CD4-positive, alpha-beta T cell (primary cell): ENCODE results near the gene RPUSD3. TPM values are rescaled to one million over a fixed set of nuclear protein-coding genes. Genes with fewer than 3 reads are reported as not detected.
"Not testable (repeated sequence)": the region's sequence is repeated elsewhere in the genome, so short reads cannot be mapped to it uniquely, and the experiment has no call there.

ENCODE experiments used
- ATAC-seq: fragments of 200-7000 bp; cut with Tn5 transposase; one replicate; pipeline ENCODE4 v1.10.0; 2022; ENCODE audit warnings: mild to moderate bottlenecking; ENCODE audit not compliant: poor library complexity
- CTCF ChIA-PET: fragments of 350-600 bp; sonication (Branson Sonifier 250); formaldehyde crosslinking; loops from one replicate; lab custom pipeline; 2021; ENCODE audit warnings: antibody characterized with exemption, inconsistent platforms; lab: Charles Lee
- POLR2A ChIA-PET: fragments of 350-600 bp; sonication (Branson Sonifier 250); formaldehyde crosslinking; loops from one replicate; lab custom pipeline; 2021; ENCODE audit warnings: antibody characterized with exemption, inconsistent platforms; lab: Charles Lee
- DNase-seq, 14 experiments: peaks; one replicate each; pipeline ENCODE4 v3.0.0-alpha.2; 2013 to 2020; ENCODE audit warnings: mixed read lengths in 2 of 14
- H3K27ac ChIP-seq, 2 donors: one replicate each; pipeline versions ENCODE4 v1.5.1 to v1.7.0; 2013; ENCODE audit warnings: low read length in 2 of 2, low read depth in 1 of 2, mild to moderate bottlenecking in 1 of 2
- H3K27me3 ChIP-seq, 2 experiments: 1 replicate in 1 of 2; 2 replicates in 1 of 2; pipeline versions ENCODE4 v1.6.1 to v1.7.0; 2013; ENCODE audit warnings: low read length in 2 of 2, control low read depth in 1 of 2, mild to moderate bottlenecking in 1 of 2, moderate library complexity in 1 of 2; ENCODE audit not compliant: insufficient read depth in 2 of 2, control insufficient read depth in 1 of 2
- H3K36me3 ChIP-seq: one replicate; pipeline ENCODE4 v1.6.1; 2013; ENCODE audit warnings: low read length, control low read depth; ENCODE audit not compliant: insufficient read depth
- H3K4me1 ChIP-seq: one replicate; pipeline ENCODE4 v1.6.1; 2013; ENCODE audit warnings: low read length, control low read depth; ENCODE audit not compliant: insufficient read depth
- H3K4me3 ChIP-seq: one replicate; pipeline ENCODE4 v1.5.1; 2013; ENCODE audit warnings: mild to moderate bottlenecking, low read length, moderate library complexity
- H3K9me3 ChIP-seq, 2 experiments: 1 replicate in 1 of 2; 2 replicates in 1 of 2; pipeline versions ENCODE4 v1.6.1 to v1.7.0; 2013; ENCODE audit warnings: low read length in 2 of 2, mild to moderate bottlenecking in 2 of 2, control low read depth in 1 of 2, moderate library complexity in 1 of 2; ENCODE audit not compliant: control insufficient read depth in 1 of 2, insufficient read depth in 1 of 2
- H3K27ac Mint-ChIP-seq: one replicate; pipeline ENCODE4 v1.8.0; 2020; ENCODE audit warnings: mixed read lengths
- H3K27me3 Mint-ChIP-seq: one replicate; pipeline ENCODE4 v1.8.0; 2021; ENCODE audit warnings: mixed read lengths
- H3K36me3 Mint-ChIP-seq: one replicate; pipeline ENCODE4 v1.8.0; 2021; ENCODE audit warnings: low read depth, mixed read lengths
- H3K4me1 Mint-ChIP-seq: one replicate; pipeline ENCODE4 v1.8.0; 2021; ENCODE audit warnings: low read depth, mixed read lengths
- H3K4me3 Mint-ChIP-seq: one replicate; pipeline ENCODE4 v1.8.0; 2020; ENCODE audit warnings: mild to moderate bottlenecking, mixed read lengths
- H3K9me3 Mint-ChIP-seq: one replicate; pipeline ENCODE4 v1.8.0; 2020; ENCODE audit warnings: mixed read lengths
- intact Hi-C, 2 experiments: fragments of 100-400 bp; cut with DNase I in 1 of 2; cut with micrococcal nuclease in 1 of 2; formaldehyde crosslinking; loops; one replicate each; pipeline versions ENCODE4 v1.15.1 to v1.9.0; 2023 to 2025; cut with DNase I, micrococcal nuclease
- total RNA-seq, 174 experiments: library from RNA in 2 of 174; stranded (reverse) in 2 of 174; gene quantifications; one replicate each; pipeline ENCODE4 v1.2.3 and lab custom pipeline; 2021 to 2026
- TF ChIP-seq, protein P1 (sequence below): fragments of 200-600 bp; IDR thresholded peaks from one replicate; pipeline ENCODE4 v1.8.0; 2022; ENCODE audit warnings: antibody characterized with exemption, mild to moderate bottlenecking

The RPUSD3 gene
- total RNA-seq, 2 experiments from 2014 or later: 7.9 to 8.1 TPM

DNA sequence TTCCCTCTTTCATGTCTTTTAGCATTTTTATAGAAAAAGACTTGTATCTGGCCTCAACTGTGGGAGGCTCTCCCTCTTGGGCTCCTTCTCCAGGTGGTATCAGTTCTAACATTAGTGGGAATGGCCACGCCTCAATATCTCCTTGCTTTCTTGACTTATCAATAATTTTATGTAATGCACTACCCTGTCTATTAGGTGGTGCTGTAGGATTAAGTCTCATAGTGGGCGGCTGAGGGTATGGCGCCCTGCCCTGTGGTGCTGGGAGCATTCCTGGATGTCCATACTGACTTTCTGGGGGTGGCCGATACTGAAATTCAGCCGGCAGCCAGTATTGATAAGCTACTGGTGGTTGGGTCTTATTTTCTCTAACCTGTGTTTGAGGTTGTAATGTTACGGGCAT lies 8.7 kb upstream of the RPUSD3 start:
- DNase-seq (no peak), ATAC-seq (no peak)
- Mint-ChIP-seq H3K27me3 (peaks cover 5% of the 10 kb centered on the region), H3K4me1 (peaks cover 4% of the 10 kb centered on the region), H3K36me3 (no peaks in the 10 kb centered on the region), H3K27ac (no peak overlapping the region), H3K9me3 (no peaks in the 10 kb centered on the region), H3K4me3 (no peak overlapping the region)
- intact Hi-C loops: loop anchor here in 1 of 2 experiments (5.0 kb wide), 1 partner anchor 95 kb away; no protein-coding TSS in a partner anchor
- Histone ChIP-seq H3K27ac (no peak overlapping the region), H3K4me1 (no peaks in the 10 kb centered on the region), H3K9me3 (no peaks in the 10 kb centered on the region), H3K36me3 (no peaks in the 10 kb centered on the region), H3K27me3 (no peaks in the 10 kb centered on the region), H3K4me3 (no peak overlapping the region)
- ChIA-PET POLR2A (interaction anchor here (1.6 kb wide), 1 partner anchor 39 kb away, joined by 5 read pairs; no protein-coding TSS in a partner anchor), CTCF (no interaction called here)
- TF ChIP-seq, protein P1, sequence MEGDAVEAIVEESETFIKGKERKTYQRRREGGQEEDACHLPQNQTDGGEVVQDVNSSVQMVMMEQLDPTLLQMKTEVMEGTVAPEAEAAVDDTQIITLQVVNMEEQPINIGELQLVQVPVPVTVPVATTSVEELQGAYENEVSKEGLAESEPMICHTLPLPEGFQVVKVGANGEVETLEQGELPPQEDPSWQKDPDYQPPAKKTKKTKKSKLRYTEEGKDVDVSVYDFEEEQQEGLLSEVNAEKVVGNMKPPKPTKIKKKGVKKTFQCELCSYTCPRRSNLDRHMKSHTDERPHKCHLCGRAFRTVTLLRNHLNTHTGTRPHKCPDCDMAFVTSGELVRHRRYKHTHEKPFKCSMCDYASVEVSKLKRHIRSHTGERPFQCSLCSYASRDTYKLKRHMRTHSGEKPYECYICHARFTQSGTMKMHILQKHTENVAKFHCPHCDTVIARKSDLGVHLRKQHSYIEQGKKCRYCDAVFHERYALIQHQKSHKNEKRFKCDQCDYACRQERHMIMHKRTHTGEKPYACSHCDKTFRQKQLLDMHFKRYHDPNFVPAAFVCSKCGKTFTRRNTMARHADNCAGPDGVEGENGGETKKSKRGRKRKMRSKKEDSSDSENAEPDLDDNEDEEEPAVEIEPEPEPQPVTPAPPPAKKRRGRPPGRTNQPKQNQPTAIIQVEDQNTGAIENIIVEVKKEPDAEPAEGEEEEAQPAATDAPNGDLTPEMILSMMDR: no peak

DNA sequence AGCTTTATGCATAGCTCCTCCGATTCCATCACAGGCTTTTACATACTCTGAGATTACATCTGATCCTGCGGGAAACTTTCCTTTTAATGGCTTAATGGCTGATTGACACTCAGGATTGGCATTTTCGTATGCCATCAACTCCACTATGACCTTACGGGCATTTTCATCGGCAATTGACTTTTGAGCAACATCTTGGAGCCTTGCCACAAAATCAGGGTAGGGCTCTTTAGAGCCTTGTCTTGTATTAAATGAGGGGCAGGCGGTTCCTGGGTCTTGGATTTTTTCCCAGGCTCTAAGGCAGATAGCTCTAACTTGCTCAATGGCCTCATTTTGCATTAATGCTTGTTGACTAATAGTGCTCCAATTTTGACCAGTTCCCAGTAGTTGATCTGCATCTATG lies 8.1 kb upstream of the RPUSD3 start:
- POLR2A ChIA-PET: interaction anchor here (1.6 kb wide), 1 partner anchor 39 kb away, joined by 5 read pairs; no protein-coding TSS in a partner anchor
- not testable (repeated sequence) for H3K36me3 ChIP-seq, H3K4me3 ChIP-seq, H3K4me1 Mint-ChIP-seq, ATAC-seq, DNase-seq, H3K27ac ChIP-seq, H3K9me3 ChIP-seq, H3K27ac Mint-ChIP-seq, H3K4me1 ChIP-seq, H3K36me3 Mint-ChIP-seq, H3K27me3 Mint-ChIP-seq, H3K27me3 ChIP-seq, H3K4me3 Mint-ChIP-seq, H3K9me3 Mint-ChIP-seq
- intact Hi-C loops: loop anchor here in 1 of 2 experiments (5.0 kb wide), 1 partner anchor 95 kb away; no protein-coding TSS in a partner anchor
- CTCF ChIA-PET: interaction anchor here (0.5 kb wide), 1 partner anchor 471 kb away, joined by 4 read pairs; no protein-coding TSS in a partner anchor

DNA sequence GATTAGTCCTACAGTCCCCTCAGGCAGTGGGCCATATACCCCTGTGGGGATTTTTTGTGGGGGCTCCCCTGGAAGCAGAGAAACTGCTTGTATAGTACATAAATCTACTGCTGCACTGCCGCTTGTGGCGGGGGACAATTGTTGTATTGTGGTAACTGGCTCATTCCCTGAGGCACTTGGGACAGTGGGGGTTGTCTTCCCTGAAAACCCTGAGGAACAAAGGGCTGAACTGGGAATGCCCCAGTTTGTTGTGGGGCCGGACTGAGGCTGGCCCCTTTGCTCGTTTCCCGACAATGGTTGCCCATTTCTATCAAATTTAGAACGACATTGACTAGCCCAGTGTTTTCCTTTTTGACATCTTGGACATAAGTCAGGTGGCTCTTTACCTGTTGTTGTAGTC lies 7.6 kb upstream of the RPUSD3 start:
- H3K36me3 Mint-ChIP-seq, H3K9me3 ChIP-seq, H3K27me3 Mint-ChIP-seq, POLR2A ChIA-PET, H3K27ac ChIP-seq, H3K27ac Mint-ChIP-seq, H3K4me1 Mint-ChIP-seq, H3K9me3 Mint-ChIP-seq, H3K27me3 ChIP-seq, H3K4me1 ChIP-seq, H3K36me3 ChIP-seq, H3K4me3 Mint-ChIP-seq, ATAC-seq, DNase-seq, CTCF ChIA-PET, H3K4me3 ChIP-seq: not testable (repeated sequence)
- intact Hi-C loops: loop anchor here in 1 of 2 experiments (5.0 kb wide), 1 partner anchor 96 kb away; no protein-coding TSS in a partner anchor

DNA sequence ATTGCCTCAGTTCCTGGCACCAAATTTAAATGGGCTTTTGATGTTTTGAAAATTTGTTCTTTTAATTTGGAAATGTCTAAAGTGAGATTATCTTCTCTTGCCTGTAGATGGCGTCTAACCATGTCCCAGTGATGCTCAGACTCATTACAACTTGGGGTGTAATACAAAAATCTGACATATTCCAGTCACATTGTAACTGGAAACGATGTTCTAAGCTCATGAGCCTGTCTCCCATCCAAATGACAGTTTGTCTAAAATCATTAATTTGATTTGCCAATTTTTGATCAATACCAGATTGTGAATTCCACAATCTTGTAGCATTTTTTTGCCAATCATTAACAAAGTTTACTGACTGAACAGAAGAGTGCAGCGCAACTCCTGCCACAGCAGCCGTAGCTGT lies 5.1 kb upstream of the RPUSD3 start:
- H3K9me3 Mint-ChIP-seq, H3K36me3 ChIP-seq, H3K27me3 Mint-ChIP-seq, H3K27ac ChIP-seq, H3K4me3 ChIP-seq, H3K36me3 Mint-ChIP-seq, H3K9me3 ChIP-seq, H3K27ac Mint-ChIP-seq, H3K27me3 ChIP-seq, ATAC-seq: not testable (repeated sequence)
- CTCF ChIA-PET: interaction anchor here (0.6 to 1.4 kb wide), 6 partner anchors 11 to 473 kb away, joined by 3 to 6 read pairs (median 3); no protein-coding TSS in a partner anchor
- Mint-ChIP-seq H3K4me3 (peak overlapping the region; percentile 18), H3K4me1 (peaks cover 10% of the 10 kb centered on the region)
- intact Hi-C loops: loop anchor here in 1 of 2 experiments (5.0 to 10.0 kb wide), 3 partner anchors 83 to 436 kb away; partner anchors contain the start of gene CRELD1
- TF ChIP-seq, protein P1: peak; percentile 70
- peaks cover 11% of the 10 kb centered on the region for H3K4me1 ChIP-seq
- POLR2A ChIA-PET: interaction anchor here (0.6 kb wide), 1 partner anchor 234 kb away, joined by 3 read pairs; no protein-coding TSS in a partner anchor
- DNase-seq: peak in 3 of 14 experiments; percentile 56 to 59 (median 58)

DNA sequence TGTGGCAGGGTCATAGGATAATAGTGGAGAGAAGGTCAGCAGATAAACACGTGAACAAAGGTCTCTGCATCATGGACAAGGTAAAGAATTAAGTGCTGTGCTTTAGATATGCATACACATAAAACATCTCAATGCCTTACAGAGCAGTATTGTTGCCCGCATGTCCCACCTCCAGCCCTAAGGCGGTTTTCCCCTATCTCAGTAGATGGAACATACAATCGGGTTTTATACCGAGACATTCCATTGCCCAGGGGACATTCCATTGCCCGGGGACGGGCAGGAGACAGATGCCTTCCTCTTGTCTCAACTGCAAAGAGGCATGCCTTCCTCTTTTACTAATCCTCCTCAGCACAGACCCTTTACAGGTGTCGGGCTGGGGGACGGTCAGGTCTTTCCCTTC lies 4.1 kb upstream of the RPUSD3 start:
- POLR2A ChIA-PET, DNase-seq, H3K4me3 Mint-ChIP-seq, H3K27me3 ChIP-seq, H3K4me3 ChIP-seq, ATAC-seq, H3K27me3 Mint-ChIP-seq, H3K9me3 Mint-ChIP-seq, H3K27ac Mint-ChIP-seq, H3K36me3 Mint-ChIP-seq, H3K27ac ChIP-seq, H3K9me3 ChIP-seq, H3K36me3 ChIP-seq: not testable (repeated sequence)
- intact Hi-C loops: loop anchor here in 1 of 2 experiments (5.0 to 10.0 kb wide), 3 partner anchors 84 to 437 kb away; partner anchors contain the start of gene CRELD1
- H3K4me1 Mint-ChIP-seq: peaks cover 16% of the 10 kb centered on the region
- peaks cover 18% of the 10 kb centered on the region for H3K4me1 ChIP-seq
- CTCF ChIA-PET: interaction anchor here (1.4 kb wide), 1 partner anchor 84 kb away, joined by 6 read pairs; no protein-coding TSS in a partner anchor
